ENCODE measurements around the gene MINPP1.

MINPP1 gene

DNA sequence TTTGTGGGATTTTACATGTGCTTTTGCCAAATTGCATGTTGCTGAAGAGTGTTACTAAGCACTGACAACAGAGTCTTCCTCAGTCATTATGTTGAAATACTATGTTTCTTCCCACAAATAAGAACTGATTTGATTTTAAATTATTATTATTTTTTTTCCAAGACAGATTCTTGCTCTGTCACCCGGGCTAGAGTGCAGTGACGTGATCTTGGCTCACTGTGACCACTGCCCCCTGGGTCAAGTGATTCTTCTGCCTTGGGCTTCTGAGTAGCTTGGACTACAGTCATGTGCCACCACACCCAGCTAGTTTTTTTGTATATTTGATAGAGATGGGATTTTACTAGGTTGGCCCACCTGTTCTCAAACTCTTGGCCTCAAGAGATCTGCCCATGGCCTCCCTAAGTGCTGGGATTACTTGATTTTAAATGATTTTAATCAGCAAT, 42.3 kb downstream of the MINPP1 start:
- no peak for DNase-seq (ENCODE audit: low spot score)
- TF ChIP-seq, protein P1, sequence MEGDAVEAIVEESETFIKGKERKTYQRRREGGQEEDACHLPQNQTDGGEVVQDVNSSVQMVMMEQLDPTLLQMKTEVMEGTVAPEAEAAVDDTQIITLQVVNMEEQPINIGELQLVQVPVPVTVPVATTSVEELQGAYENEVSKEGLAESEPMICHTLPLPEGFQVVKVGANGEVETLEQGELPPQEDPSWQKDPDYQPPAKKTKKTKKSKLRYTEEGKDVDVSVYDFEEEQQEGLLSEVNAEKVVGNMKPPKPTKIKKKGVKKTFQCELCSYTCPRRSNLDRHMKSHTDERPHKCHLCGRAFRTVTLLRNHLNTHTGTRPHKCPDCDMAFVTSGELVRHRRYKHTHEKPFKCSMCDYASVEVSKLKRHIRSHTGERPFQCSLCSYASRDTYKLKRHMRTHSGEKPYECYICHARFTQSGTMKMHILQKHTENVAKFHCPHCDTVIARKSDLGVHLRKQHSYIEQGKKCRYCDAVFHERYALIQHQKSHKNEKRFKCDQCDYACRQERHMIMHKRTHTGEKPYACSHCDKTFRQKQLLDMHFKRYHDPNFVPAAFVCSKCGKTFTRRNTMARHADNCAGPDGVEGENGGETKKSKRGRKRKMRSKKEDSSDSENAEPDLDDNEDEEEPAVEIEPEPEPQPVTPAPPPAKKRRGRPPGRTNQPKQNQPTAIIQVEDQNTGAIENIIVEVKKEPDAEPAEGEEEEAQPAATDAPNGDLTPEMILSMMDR (IDR thresholded peaks at IDR 0.05; ENCODE audit: extremely low read depth, missing control alignments) = no peak

DNA sequence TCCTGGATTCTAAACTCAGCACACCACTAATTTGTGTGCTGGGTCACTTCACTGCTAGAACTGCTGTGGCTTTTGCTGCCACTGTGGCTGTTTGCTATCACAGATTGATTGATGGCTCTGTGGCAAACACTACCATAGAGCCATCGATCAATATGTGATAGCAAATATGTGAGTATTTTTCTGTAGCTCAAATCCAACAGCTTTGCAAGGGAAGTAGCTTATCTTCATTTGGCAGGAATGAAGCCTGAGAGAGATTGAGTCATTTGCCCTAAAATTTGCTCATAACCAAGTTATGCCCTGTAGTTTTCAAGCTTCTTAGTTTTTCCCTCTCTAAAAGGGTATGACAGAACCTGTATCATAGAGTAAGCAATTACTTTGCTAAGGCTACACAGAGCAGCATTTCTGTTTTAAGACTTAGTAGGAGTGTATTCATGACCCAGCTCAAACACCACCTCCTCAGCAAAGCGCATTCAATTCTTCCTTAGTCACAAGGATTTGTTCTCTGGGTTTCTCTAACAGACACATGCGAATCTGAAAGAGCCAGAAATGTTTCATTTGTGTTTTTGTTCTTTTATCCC, 43.1 kb downstream of the MINPP1 start:
- TF ChIP-seq, protein P1 (IDR thresholded peaks at IDR 0.05; ENCODE audit: extremely low read depth, missing control alignments) = no peak

DNA sequence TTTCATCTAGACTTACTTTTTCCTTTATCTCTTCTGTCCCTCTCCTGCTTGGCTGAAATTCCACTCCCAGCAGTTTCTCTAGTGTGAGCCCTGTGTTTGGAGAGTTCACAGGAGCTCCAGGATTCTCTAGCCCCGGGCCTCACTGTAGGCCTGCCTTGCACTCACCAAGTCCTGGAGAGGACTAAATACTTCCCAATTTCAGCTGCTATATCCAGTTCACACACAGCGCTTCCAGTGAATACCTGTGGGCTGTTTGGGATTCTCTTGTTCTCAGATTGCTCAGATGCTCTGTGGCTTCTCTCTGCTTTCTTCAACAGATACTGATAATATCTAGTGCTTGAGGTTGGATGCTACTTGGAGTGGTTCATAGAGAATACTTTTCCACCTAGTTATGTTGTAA, 46.0 kb downstream of the MINPP1 start:
- DNase-seq (ENCODE audit: low spot score) = no peak
- TF ChIP-seq, protein P1 (IDR thresholded peaks at IDR 0.05; ENCODE audit: extremely low read depth, missing control alignments) = no peak

More for the DNA sequence above, 43.1 kb downstream of the MINPP1 start:
- DNase-seq (ENCODE audit: low spot score) = no peak

DNA sequence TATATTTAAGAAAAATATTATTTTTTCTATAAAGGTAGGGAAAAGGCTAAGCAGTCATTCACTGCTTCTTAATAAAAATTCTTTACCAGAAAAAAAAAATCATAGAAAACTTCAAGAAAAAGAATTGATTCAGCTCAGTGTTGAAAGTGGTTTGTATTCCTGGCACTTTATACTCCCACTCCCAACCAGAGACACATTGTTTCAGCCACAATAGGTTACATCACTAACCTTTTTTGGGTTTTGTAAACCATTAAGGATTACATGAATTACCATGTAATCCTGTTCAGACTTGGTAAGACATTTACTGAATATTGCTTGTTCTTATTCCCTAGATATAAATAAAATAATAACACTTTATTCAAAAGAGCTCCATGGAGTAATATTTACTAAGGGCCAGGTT, 46.6 kb downstream of the MINPP1 start:
- DNase-seq (ENCODE audit: low spot score) = no peak
- TF ChIP-seq, protein P1 (IDR thresholded peaks at IDR 0.05; ENCODE audit: extremely low read depth, missing control alignments) = no peak

DNA sequence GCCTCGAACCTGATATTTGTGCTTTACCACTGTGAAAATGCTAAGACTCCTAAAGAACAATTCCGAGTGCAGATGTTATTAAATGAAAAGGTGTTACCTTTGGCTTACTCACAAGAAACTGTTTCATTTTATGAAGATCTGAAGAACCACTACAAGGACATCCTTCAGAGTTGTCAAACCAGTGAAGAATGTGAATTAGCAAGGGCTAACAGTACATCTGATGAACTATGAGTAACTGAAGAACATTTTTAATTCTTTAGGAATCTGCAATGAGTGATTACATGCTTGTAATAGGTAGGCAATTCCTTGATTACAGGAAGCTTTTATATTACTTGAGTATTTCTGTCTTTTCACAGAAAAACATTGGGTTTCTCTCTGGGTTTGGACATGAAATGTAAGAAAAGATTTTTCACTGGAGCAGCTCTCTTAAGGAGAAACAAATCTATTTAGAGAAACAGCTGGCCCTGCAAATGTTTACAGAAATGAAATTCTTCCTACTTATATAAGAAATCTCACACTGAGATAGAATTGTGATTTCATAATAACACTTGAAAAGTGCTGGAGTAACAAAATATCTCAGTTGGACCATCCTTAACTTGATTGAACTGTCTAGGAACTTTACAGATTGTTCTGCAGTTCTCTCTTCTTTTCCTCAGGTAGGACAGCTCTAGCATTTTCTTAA, 47.7 kb downstream of the MINPP1 start:
- no peak for DNase-seq (ENCODE audit: low spot score)
- TF ChIP-seq, protein P1 (IDR thresholded peaks at IDR 0.05; ENCODE audit: extremely low read depth, missing control alignments) = no peak

DNA sequence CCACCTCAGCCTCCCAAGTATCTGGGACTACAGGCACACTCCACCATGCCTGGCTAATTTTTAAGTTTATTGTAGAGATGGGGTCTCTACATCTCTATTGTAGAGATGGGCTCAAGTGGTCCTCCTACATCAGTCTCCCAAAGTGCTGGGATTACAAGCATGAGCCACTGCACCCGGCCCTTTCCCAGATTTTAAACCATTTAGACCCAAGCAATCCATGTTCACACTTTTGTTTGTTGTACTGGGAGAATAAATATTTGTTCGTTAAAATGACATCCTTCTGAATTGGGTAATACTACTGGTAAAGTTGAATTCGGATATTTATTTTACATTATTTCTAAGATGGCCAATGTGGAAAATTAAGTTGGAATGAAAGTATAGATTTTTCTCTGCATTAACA, 52.7 kb downstream of the MINPP1 start:
- TF ChIP-seq, protein P1 (IDR thresholded peaks at IDR 0.05; ENCODE audit: extremely low read depth, missing control alignments) = no peak
- DNase-seq (ENCODE audit: low spot score) = no peak

DNA sequence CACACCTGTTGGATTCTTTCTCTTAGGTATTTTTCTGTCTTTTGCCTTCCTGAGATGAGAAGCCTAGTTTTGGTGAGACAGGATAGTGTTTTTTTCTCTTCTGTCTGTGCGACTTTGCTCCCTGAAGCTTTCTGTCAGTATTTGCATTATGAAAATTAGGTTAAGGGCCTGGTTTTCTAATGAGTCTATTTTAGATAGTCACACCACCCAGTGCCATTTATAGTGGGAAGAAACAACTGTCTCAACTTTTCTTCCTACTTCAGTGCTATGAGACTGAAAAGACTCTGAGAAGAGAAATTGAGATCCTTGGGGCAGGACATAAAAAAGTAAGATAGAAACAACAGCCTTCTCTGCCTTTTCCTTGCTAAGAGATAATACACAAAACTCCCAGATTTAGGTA, 53.6 kb downstream of the MINPP1 start:
- no peak for DNase-seq (ENCODE audit: low spot score)
- TF ChIP-seq, protein P1 (IDR thresholded peaks at IDR 0.05; ENCODE audit: extremely low read depth, missing control alignments) = no peak

All from GM20000 (cell line).